Right atrium auricular region (tissue), 2 donors: ENCODE measurements around the gene SFXN5. TPM values are rescaled to one million over a fixed set of nuclear protein-coding genes. Genes with fewer than 3 reads are reported as not detected.

Source experiments
- DNase-seq: peaks from one replicate; pipeline ENCODE4 v3.0.0-alpha.2; 2019; ENCODE audit warnings: low spot score
- H3K27ac ChIP-seq, 2 donors: fragments of 200-600 bp; sonication (generic); 1 replicate in 1 of 2; 2 replicates in 1 of 2; pipeline ENCODE4 v1.5.1; 2016 to 2019
- H3K27me3 ChIP-seq, 2 donors: fragments of 200-600 bp; sonication (generic); one replicate each; pipeline versions ENCODE4 v1.5.1 to v1.6.0; 2017 to 2019
- H3K36me3 ChIP-seq: fragments of 200-600 bp; sonication (generic); one replicate; pipeline ENCODE4 v1.5.1; 2016
- H3K4me1 ChIP-seq, 2 donors: fragments of 200-600 bp; sonication (generic); one replicate each; pipeline versions ENCODE4 v1.5.1 to v1.6.0; 2017 to 2019
- H3K4me3 ChIP-seq, 2 donors: fragments of 200-600 bp; sonication (generic); 1 replicate in 1 of 2; 2 replicates in 1 of 2; pipeline ENCODE4 v1.5.1; 2017 to 2019; ENCODE audit warnings: mild to moderate bottlenecking in 1 of 2, moderate library complexity in 1 of 2
- H3K9me3 ChIP-seq, 2 donors: fragments of 200-600 bp; sonication (generic); one replicate each; pipeline ENCODE4 v1.5.1; 2019
- CTCF ChIP-seq, 2 donors: fragments of 200-600 bp; sonication (generic); IDR thresholded peaks; one replicate each; pipeline ENCODE4 v1.5.1; 2019; ENCODE audit warnings: antibody characterized with exemption in 2 of 2
- total RNA-seq, 2 donors: library from RNA; depleted of rRNA; stranded (reverse); fragments of >200 nt; gene quantifications; one replicate each; pipeline ENCODE4 v1.1.0, GENCODE V29; 2016

Gene SFXN5
- total RNA-seq, 2 donors from 2014 or later = 4.5 to 5.8 TPM

GRCh38 chr2:72951303-72952095 is 120.0 kb downstream of the SFXN5 start:
- H3K27me3 ChIP-seq = no peaks in the 10 kb centered on the region
- no peak for TF ChIP-seq CTCF (IDR thresholded peaks at IDR 0.05)
- no peaks in the 10 kb centered on the region for H3K9me3 ChIP-seq
- no peaks in the 10 kb centered on the region for H3K36me3 ChIP-seq
- DNase-seq = no peak
- H3K27ac ChIP-seq = no peak overlapping the region
- H3K4me1 ChIP-seq = no peaks in the 10 kb centered on the region
- no peak overlapping the region for H3K4me3 ChIP-seq

- Histone ChIP-seq H3K36me3 (no peaks in the 10 kb centered on the region), H3K9me3 (no peaks in the 10 kb centered on the region), H3K4me3 (no peak overlapping the region), H3K27me3 (no peaks in the 10 kb centered on the region), H3K27ac (no peak overlapping the region), H3K4me1 (no peaks in the 10 kb centered on the region)
- TF ChIP-seq CTCF (IDR thresholded peaks at IDR 0.05) = no peak
- no peak for DNase-seq
Observed at GRCh38 chr2:72950558-72951255, 120.8 kb downstream of the SFXN5 start.

GRCh38 chr2:72949642-72950041 is 121.9 kb downstream of the SFXN5 start:
- Histone ChIP-seq H3K27ac (no peak overlapping the region), H3K27me3 (no peaks in the 10 kb centered on the region), H3K4me3 (no peak overlapping the region), H3K9me3 (no peaks in the 10 kb centered on the region), H3K36me3 (no peaks in the 10 kb centered on the region), H3K4me1 (no peaks in the 10 kb centered on the region)
- DNase-seq = no peak
- no peak for TF ChIP-seq CTCF (IDR thresholded peaks at IDR 0.05)

- H3K36me3 ChIP-seq = no peaks in the 10 kb centered on the region
- DNase-seq = no peak
Observed at GRCh38 chr2:72949045-72949444, 122.5 kb downstream of the SFXN5 start.

More at GRCh38 chr2:72949045-72949444, 122.5 kb downstream of the SFXN5 start:
- no peaks in the 10 kb centered on the region for H3K9me3 ChIP-seq
- H3K27ac ChIP-seq = no peak overlapping the region
- no peaks in the 10 kb centered on the region for H3K4me1 ChIP-seq
- TF ChIP-seq CTCF (IDR thresholded peaks at IDR 0.05) = no peak
- no peaks in the 10 kb centered on the region for H3K27me3 ChIP-seq
- H3K4me3 ChIP-seq = no peak overlapping the region
